ENCODE results near the gene MAP7D1. TPM values are rescaled to one million over a fixed set of nuclear protein-coding genes. Genes with fewer than 3 reads are reported as not detected.

Gene MAP7D1
- 69.1 TPM for polyA plus RNA-seq (2013)

GRCh38 chr1:36155408-36156328 lies at the start of gene MAP7D1:
MAP7D1 (plus strand) TSS chr1:36156160; CDS start chr1:36156418, 258 bp downstream.
- H3K27ac ChIP-seq (ENCODE audit: insufficient read depth in 1 of 2, low read depth in 1 of 2, low read length in 2 of 2, poor library complexity in 1 of 2, severe bottlenecking in 2 of 2): peak within 1 kb of the TSS; percentile 90 to 95
- no peaks in the 10 kb centered on the region for H3K9me3 ChIP-seq (ENCODE audit: control extremely low read depth in 1 of 5, control insufficient read depth in 4 of 5, insufficient read depth in 2 of 5, low read depth in 1 of 5, low read length in 4 of 5)
- no peaks in the 10 kb centered on the region for H3K27me3 ChIP-seq (replicated peaks in 2 of 5; ENCODE audit: control insufficient read depth in 4 of 5, insufficient read depth in 5 of 5, low read length in 4 of 5)
- H3K36me3 ChIP-seq (ENCODE audit: control insufficient read depth in 4 of 4, insufficient read depth in 4 of 4, low read length in 3 of 4): peaks cover 0 to 17% (median 0%) of the 10 kb centered on the region in 4 experiments
- DNase-seq: peak; percentile 86 to 91 (median 91)
- POLR2A ChIA-PET: interaction anchor here (0.7 to 1.8 kb wide), 4 partner anchors 15 to 231 kb away, joined by 3 to 6 read pairs (median 5); no protein-coding TSS in a partner anchor
- peaks cover 18 to 79% (median 72%) of the 10 kb centered on the region in 4 experiments for H3K4me1 ChIP-seq (ENCODE audit: control extremely low read depth in 1 of 4, control insufficient read depth in 4 of 4, insufficient read depth in 4 of 4, low read length in 3 of 4)
- CTCF ChIA-PET: interaction anchor here (0.8 to 9.5 kb wide), 4 partner anchors 21 to 128 kb away, joined by 3 to 134 read pairs (median 8); partner anchors contain the start of gene THRAP3
- WGBS (ENCODE audit: insufficient coverage): under 1% methylated on average over 79 of the region's 88 CpGs
- peak within 1 kb of the TSS; percentile 71 to 98 (median 88) for H3K4me3 ChIP-seq (ENCODE audit: control insufficient read depth in 1 of 7, extremely low read depth in 1 of 7, insufficient read depth in 4 of 7, low read depth in 2 of 7, low read length in 6 of 7)

GRCh38 chr1:36106269-36106668 lies 49.7 kb upstream of the MAP7D1 start:
- ChIA-PET POLR2A (no interaction called here), CTCF (interaction anchor here (1.1 to 8.6 kb wide), 8 partner anchors 7 to 180 kb away, joined by 3 to 70 read pairs (median 5); no protein-coding TSS in a partner anchor)
- H3K9me3 ChIP-seq (ENCODE audit: control extremely low read depth in 1 of 5, control insufficient read depth in 4 of 5, insufficient read depth in 2 of 5, low read depth in 1 of 5, low read length in 4 of 5): no peaks in the 10 kb centered on the region
- no peak overlapping the region for H3K4me3 ChIP-seq (ENCODE audit: control insufficient read depth in 1 of 7, extremely low read depth in 1 of 7, insufficient read depth in 4 of 7, low read depth in 2 of 7, low read length in 6 of 7)
- H3K27me3 ChIP-seq (replicated peaks in 2 of 5; ENCODE audit: control insufficient read depth in 4 of 5, insufficient read depth in 5 of 5, low read length in 4 of 5): no peaks in the 10 kb centered on the region
- WGBS (ENCODE audit: insufficient coverage): 40% methylated on average over 3 of the region's 5 CpGs
- no peaks in the 10 kb centered on the region for H3K36me3 ChIP-seq (ENCODE audit: control insufficient read depth in 4 of 4, insufficient read depth in 4 of 4, low read length in 3 of 4)
- no peak for DNase-seq
- no peak overlapping the region for H3K27ac ChIP-seq (ENCODE audit: insufficient read depth in 1 of 2, low read depth in 1 of 2, low read length in 2 of 2, poor library complexity in 1 of 2, severe bottlenecking in 2 of 2)
- peaks cover 0 to 14% (median 12%) of the 10 kb centered on the region in 4 experiments for H3K4me1 ChIP-seq (ENCODE audit: control extremely low read depth in 1 of 4, control insufficient read depth in 4 of 4, insufficient read depth in 4 of 4, low read length in 3 of 4)

GRCh38 chr1:36107394-36107793 lies 48.6 kb upstream of the MAP7D1 start:
- no peaks in the 10 kb centered on the region for H3K27me3 ChIP-seq (replicated peaks in 2 of 5; ENCODE audit: control insufficient read depth in 4 of 5, insufficient read depth in 5 of 5, low read length in 4 of 5)
- peaks cover 0 to 14% (median 12%) of the 10 kb centered on the region in 4 experiments for H3K4me1 ChIP-seq (ENCODE audit: control extremely low read depth in 1 of 4, control insufficient read depth in 4 of 4, insufficient read depth in 4 of 4, low read length in 3 of 4)
- no peak for DNase-seq
- H3K36me3 ChIP-seq (ENCODE audit: control insufficient read depth in 4 of 4, insufficient read depth in 4 of 4, low read length in 3 of 4): no peaks in the 10 kb centered on the region
- no peak overlapping the region for H3K27ac ChIP-seq (ENCODE audit: insufficient read depth in 1 of 2, low read depth in 1 of 2, low read length in 2 of 2, poor library complexity in 1 of 2, severe bottlenecking in 2 of 2)
- ChIA-PET POLR2A (no interaction called here), CTCF (interaction anchor here (1.1 to 1.7 kb wide), 7 partner anchors 10 to 179 kb away, joined by 3 to 9 read pairs (median 4); no protein-coding TSS in a partner anchor)
- no peaks in the 10 kb centered on the region for H3K9me3 ChIP-seq (ENCODE audit: control extremely low read depth in 1 of 5, control insufficient read depth in 4 of 5, insufficient read depth in 2 of 5, low read depth in 1 of 5, low read length in 4 of 5)
- H3K4me3 ChIP-seq (ENCODE audit: control insufficient read depth in 1 of 7, extremely low read depth in 1 of 7, insufficient read depth in 4 of 7, low read depth in 2 of 7, low read length in 6 of 7): no peak overlapping the region
- WGBS (ENCODE audit: insufficient coverage): 90% methylated on average over 8 of the region's 9 CpGs

GRCh38 chr1:36108314-36108713 lies 47.6 kb upstream of the MAP7D1 start:
- no peak for DNase-seq
- H3K9me3 ChIP-seq (ENCODE audit: control extremely low read depth in 1 of 5, control insufficient read depth in 4 of 5, insufficient read depth in 2 of 5, low read depth in 1 of 5, low read length in 4 of 5): no peaks in the 10 kb centered on the region
- H3K4me1 ChIP-seq (ENCODE audit: control extremely low read depth in 1 of 4, control insufficient read depth in 4 of 4, insufficient read depth in 4 of 4, low read length in 3 of 4): peaks cover 0 to 14% (median 12%) of the 10 kb centered on the region in 4 experiments
- H3K4me3 ChIP-seq (ENCODE audit: control insufficient read depth in 1 of 7, extremely low read depth in 1 of 7, insufficient read depth in 4 of 7, low read depth in 2 of 7, low read length in 6 of 7): no peak overlapping the region
- 94% methylated on average over 13 of the region's 14 CpGs for WGBS (ENCODE audit: insufficient coverage)
- H3K27ac ChIP-seq (ENCODE audit: insufficient read depth in 1 of 2, low read depth in 1 of 2, low read length in 2 of 2, poor library complexity in 1 of 2, severe bottlenecking in 2 of 2): no peak overlapping the region
- H3K36me3 ChIP-seq (ENCODE audit: control insufficient read depth in 4 of 4, insufficient read depth in 4 of 4, low read length in 3 of 4): no peaks in the 10 kb centered on the region
- POLR2A ChIA-PET: no interaction called here
- H3K27me3 ChIP-seq (replicated peaks in 2 of 5; ENCODE audit: control insufficient read depth in 4 of 5, insufficient read depth in 5 of 5, low read length in 4 of 5): no peaks in the 10 kb centered on the region
- CTCF ChIA-PET: interaction anchor here (10.8 to 11.2 kb wide), 2 partner anchors 6 to 27 kb away, joined by 70 to 88 read pairs; no protein-coding TSS in a partner anchor

GRCh38 chr1:36109041-36109679 lies 46.8 kb upstream of the MAP7D1 start:
- Histone ChIP-seq H3K27ac (ENCODE audit: insufficient read depth in 1 of 2, low read depth in 1 of 2, low read length in 2 of 2, poor library complexity in 1 of 2, severe bottlenecking in 2 of 2) (no peak overlapping the region), H3K36me3 (ENCODE audit: control insufficient read depth in 4 of 4, insufficient read depth in 4 of 4, low read length in 3 of 4) (no peaks in the 10 kb centered on the region)
- POLR2A ChIA-PET: no interaction called here

GRCh38 chr1:36111151-36111550 lies 44.8 kb upstream of the MAP7D1 start:
- WGBS (ENCODE audit: insufficient coverage): 74% methylated on average over 4 of the region's 4 CpGs
- CTCF ChIA-PET: interaction anchor here (0.9 to 11.2 kb wide), 5 partner anchors 9 to 77 kb away, joined by 3 to 88 read pairs (median 9); partner anchors contain the start of gene TRAPPC3

More at GRCh38 chr1:36109041-36109679, 46.8 kb upstream of the MAP7D1 start:
- CTCF ChIA-PET: interaction anchor here (1.1 to 11.2 kb wide), 6 partner anchors 7 to 83 kb away, joined by 3 to 88 read pairs (median 8); partner anchors contain the start of gene TRAPPC3
- H3K9me3 ChIP-seq (ENCODE audit: control extremely low read depth in 1 of 5, control insufficient read depth in 4 of 5, insufficient read depth in 2 of 5, low read depth in 1 of 5, low read length in 4 of 5): no peaks in the 10 kb centered on the region
- H3K4me1 ChIP-seq (ENCODE audit: control extremely low read depth in 1 of 4, control insufficient read depth in 4 of 4, insufficient read depth in 4 of 4, low read length in 3 of 4): peaks cover 0 to 14% (median 12%) of the 10 kb centered on the region in 4 experiments
- no peaks in the 10 kb centered on the region for H3K27me3 ChIP-seq (replicated peaks in 2 of 5; ENCODE audit: control insufficient read depth in 4 of 5, insufficient read depth in 5 of 5, low read length in 4 of 5)
- peak overlapping the region in 1 of 7 experiments; percentile 55 for H3K4me3 ChIP-seq (ENCODE audit: control insufficient read depth in 1 of 7, extremely low read depth in 1 of 7, insufficient read depth in 4 of 7, low read depth in 2 of 7, low read length in 6 of 7)
- peak in 2 of 3 donors; percentile 68 to 75 for DNase-seq
- WGBS (ENCODE audit: insufficient coverage): 100% methylated on average over 1 of the region's 11 CpGs

More at GRCh38 chr1:36111151-36111550, 44.8 kb upstream of the MAP7D1 start:
- Histone ChIP-seq H3K36me3 (ENCODE audit: control insufficient read depth in 4 of 4, insufficient read depth in 4 of 4, low read length in 3 of 4) (no peaks in the 10 kb centered on the region), H3K27ac (ENCODE audit: insufficient read depth in 1 of 2, low read depth in 1 of 2, low read length in 2 of 2, poor library complexity in 1 of 2, severe bottlenecking in 2 of 2) (no peak overlapping the region), H3K4me1 (ENCODE audit: control extremely low read depth in 1 of 4, control insufficient read depth in 4 of 4, insufficient read depth in 4 of 4, low read length in 3 of 4) (peaks cover 0 to 29% (median 13%) of the 10 kb centered on the region in 4 experiments), H3K9me3 (ENCODE audit: control extremely low read depth in 1 of 5, control insufficient read depth in 4 of 5, insufficient read depth in 2 of 5, low read depth in 1 of 5, low read length in 4 of 5) (no peaks in the 10 kb centered on the region), H3K4me3 (ENCODE audit: control insufficient read depth in 1 of 7, extremely low read depth in 1 of 7, insufficient read depth in 4 of 7, low read depth in 2 of 7, low read length in 6 of 7) (no peak overlapping the region), H3K27me3 (replicated peaks in 2 of 5; ENCODE audit: control insufficient read depth in 4 of 5, insufficient read depth in 5 of 5, low read length in 4 of 5) (no peaks in the 10 kb centered on the region)
- POLR2A ChIA-PET: interaction anchor here (0.5 kb wide), 1 partner anchor 143 kb away, joined by 3 read pairs; no protein-coding TSS in a partner anchor
- no peak for DNase-seq
